GM21423 (cell line): ENCODE results near the gene ITGB2.
"Not testable (repeated sequence)": the region's sequence is repeated elsewhere in the genome, so short reads cannot be mapped to it uniquely, and the experiment has no call there.

Experiments
- ATAC-seq: cut with Tn5 transposase; IDR thresholded peaks from one replicate; pipeline ENCODE4 v1.9.1; 2021; ENCODE audit warnings: mild to moderate bottlenecking, moderate library complexity; ENCODE audit not compliant: unreplicated experiment

ITGB2 gene

DNA sequence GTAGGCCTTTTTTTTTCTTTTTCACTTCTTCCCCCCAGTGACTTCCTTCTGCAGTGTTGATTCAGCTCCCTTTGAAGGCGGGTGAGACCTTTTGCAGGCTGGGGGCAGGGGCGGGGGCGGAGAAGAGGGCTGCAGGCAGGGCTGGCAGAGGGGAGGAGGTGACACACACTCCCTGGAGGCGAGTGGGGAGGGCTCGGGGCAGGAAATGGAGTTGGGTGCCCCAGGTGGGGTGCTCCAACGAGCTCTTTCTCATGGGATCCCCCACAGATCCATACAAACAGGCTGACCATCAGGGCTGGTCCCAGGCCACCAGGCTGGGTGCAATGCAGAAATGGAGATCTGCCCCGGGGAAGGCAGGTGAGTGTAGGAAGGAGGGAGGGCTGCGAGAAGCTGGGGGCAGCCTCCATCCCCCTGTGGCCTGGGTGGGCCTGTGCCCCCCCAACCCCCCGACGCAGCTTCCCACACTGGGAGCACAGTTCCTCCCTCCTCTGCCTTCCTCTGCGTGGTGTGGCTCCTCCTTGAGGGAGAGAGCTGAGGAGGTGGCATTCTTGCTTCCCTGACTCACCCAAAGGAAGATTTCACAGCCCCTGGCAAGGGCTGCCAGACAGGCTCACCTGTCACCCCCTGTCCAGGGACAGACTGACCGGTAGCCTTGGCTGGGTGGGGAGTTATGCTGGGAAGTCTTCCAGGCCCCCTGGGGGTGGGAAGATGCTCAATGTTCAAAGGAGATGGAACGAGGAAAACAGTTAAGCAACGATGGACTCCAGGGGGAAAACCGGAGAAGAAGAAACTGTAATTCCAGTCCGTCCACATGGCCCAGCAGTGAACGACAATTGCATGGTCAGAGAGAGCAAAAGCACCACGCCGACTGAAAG, 7.1 kb upstream of the ITGB2 start:
- no peak for ATAC-seq

DNA sequence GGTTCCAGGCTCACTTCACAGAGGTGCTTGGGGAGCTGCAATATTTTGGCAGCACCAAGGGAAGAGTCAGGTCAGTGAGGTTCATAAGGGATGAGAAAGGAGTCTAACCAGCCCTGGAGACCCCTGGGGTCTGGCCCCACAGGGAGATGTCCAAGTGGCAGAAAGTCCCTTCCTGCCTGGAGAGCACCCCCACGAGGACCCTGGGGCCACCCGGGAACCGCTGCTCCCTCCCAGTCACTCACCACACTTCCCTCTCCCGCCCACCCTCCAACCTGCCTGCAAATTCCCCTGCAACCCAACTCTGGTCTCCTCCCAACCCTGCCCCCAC, 6.5 kb upstream of the ITGB2 start:
- ATAC-seq: no peak

DNA sequence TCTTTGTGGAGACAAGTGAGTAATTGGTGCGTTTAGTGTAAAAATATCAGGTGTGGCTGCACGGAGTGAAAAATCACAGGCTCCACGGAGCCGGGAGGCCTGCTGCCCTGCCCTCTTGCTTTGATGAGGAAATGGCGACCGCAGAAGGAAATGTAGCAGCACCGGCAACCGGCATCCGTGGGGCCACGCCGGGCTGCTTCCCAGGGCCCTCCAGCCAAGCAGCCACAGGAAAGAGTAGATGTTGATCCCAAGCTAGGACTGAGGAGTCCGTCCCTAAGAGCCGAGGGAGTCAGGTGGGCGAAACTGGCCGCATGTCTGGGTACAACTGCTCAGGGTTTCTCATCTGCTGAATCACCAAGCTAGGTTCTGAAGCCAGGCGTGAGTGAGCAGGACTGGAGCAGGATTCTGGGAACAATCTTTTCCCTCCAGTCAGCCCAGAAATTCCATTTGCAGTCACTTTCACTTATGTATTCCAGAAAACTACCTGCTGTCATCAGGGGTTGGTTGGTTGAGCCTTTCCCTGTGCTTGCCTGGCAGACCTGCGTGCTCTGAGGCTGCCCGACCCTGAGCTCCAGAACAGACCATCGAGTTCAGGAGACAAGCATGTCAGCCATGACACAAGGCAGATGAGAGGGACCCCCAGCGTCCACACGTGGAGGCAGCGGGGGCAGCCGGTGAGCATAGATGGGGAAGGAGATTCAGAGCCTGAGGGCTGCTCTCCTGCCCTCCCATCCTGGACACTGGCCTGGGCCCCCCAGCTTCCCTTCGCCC, 5.8 kb upstream of the ITGB2 start:
- no peak for ATAC-seq

DNA sequence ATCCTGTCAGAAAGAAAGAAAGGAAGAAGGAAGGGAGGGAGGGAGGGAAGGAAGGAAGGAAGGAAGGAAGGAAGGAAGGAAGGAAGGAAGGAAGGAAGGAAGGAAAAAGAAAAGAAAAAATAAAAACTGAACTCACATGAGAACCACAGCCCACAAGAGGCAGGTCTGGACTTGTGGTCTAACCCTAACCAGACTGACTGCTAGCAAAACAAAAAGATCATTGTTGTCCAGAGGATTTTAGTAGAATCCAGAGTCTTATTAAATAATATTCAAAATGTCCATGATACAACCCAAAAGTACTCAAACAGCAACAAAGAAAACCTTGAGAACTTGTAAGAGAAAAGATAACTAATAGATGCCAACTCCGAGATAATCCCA, 4.7 kb upstream of the ITGB2 start:
- ATAC-seq: no peak

DNA sequence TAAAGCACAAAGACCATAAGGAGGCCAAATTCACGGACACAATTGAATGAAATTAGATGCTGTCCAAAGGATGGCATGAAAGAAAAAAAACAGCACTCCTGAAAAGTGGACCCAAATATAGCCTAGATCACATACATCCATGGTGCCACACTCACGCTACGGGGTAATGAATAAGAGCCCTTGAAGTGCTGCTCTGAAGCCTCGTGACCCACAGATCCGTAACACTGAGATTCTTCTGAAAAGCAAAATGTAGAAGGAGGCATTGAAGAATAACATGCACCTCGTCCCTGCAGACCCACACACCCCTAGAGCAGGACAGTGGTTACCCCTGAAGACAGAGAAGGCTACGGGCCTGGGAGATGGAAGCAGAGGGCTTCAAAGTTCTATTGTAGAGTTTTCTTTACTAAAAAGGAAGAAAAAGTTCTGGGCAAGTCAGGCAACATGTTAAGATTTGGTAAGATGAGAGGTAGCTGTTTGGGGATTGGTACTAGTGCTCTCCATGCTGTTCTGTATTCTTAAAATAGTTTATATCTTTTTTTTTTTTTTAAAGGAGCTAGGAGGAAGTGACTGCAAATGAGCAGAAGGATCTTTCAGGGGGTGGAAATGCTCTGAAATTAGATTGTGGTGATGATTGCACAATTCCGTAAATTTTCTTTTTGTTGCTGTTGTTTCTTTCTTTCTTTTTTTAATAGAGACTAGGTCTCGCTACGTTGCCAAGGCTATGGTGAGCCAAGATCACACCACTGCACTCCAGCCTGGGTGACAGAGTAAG, 4.1 kb upstream of the ITGB2 start:
- no peak for ATAC-seq

DNA sequence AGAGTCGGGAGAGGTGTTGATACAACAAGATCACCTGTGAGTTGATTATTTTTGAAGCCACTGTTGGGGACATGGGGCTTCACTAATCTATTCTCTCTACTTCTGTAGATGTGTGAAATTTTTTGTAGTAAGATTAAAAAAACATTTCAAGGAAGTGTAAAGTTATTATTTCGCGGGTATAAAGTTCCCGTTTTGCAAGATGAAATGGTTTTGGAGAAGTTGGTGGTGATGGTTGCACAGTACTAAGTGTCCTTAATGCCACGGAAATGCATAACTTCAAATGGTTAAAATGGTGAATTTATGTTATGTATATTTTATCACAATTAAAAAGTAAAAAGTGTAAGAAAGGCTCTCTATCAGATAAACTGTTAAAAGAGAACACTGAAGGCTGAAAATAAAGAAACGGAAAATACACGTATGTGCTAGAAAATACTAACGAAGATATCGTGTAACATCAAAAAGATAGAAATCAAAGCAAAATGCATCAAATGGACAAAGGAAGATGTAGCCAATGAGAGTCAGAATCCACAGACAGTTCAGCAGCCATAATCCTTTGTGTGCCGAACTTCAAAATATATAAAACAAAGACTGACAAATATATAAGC, 2.9 kb upstream of the ITGB2 start:
- ATAC-seq: no peak

DNA sequence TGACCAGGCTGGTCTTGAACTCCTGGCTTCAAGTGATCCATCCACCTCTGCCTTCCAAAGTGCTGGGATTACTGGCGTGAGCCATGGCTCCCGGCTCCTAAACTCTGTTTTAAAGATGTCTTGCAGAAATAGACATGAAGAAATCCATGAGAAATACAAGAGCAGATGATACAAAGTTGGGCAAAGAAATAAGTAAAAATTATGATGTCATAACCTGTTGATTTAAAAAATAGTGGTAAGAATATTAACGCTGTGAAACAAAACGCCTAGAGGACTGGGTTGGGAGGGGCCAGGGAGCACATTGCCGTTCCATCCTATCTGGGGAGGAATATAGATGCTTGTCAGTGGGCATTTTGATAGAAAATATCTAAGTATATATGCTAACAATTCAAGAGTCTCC, 1.2 kb upstream of the ITGB2 start:
- no peak for ATAC-seq

DNA sequence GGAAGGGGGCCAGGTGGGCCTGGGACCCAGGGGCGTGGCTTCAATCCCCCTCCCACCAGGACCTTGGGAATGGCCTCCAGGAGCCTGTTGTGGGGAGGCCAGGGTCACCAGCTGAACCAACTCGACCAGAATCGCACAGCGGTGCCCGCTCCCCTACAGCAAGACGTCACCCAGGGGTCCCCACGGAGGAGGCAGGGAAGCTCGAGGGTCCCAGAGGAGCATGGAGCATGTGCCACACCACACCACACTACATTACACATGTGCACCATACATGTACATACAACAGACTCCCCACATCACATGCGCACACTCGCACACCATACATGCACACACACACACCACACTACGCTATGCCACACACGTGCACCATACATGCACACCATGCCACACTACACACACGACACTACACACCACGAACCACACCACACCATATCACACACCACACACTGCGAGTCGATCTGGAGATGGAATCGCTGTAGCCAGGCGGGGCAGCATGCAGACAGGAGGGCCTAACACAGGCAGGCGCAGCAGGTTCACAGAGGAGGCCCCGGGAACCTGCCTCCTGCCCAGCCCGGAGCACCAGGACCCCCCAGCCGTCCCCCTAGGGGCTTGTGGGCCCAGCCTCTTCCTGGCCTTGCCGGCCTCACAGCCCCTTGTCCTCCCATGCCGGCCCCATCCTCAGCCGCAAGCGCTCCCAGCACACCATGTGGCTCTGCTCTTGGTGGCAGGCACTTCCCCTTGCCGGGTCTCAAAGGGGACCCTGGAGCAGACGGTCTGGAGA, 596 bp downstream of the ITGB2 start:
- peak; percentile 7 for ATAC-seq

DNA sequence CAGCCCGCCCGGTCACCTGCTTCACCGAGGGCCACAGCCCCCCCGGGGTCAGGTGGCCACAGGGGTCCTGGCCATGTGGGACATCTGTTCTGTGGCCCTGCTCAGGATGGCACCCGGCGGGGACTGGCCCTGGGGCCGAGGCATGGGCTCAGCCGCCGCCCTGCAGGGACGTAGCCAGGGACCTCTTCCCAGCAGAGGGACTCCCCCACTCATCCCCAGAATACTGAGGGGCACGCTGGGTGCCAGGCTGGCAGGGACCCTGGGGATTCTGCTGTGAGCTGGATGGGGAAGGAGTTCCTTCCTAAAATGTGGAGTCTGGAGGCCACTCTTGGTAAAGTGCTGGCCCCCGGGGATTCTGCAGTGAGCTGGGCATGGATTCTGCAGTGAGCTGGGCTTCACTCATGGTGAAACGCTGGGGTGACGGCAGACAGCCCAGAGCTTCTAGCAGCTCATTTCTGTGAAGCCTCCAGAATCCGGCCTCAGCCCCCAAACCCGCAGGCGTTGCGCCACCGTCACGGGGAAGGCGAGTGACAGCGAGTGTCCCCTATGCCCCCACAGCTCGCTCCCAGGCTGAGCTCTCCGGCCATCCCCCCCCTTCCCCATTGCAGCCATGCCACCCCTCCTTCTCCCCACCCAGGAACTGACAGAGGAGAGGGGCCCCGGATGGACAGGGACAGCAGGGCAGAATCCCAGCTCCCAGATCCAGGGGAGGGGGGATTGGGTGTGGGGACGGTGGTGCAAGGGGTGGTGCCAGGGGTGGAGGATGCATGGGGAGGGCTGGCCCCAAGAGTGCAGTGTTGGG, 1.4 kb downstream of the ITGB2 start:
- ATAC-seq: no peak

DNA sequence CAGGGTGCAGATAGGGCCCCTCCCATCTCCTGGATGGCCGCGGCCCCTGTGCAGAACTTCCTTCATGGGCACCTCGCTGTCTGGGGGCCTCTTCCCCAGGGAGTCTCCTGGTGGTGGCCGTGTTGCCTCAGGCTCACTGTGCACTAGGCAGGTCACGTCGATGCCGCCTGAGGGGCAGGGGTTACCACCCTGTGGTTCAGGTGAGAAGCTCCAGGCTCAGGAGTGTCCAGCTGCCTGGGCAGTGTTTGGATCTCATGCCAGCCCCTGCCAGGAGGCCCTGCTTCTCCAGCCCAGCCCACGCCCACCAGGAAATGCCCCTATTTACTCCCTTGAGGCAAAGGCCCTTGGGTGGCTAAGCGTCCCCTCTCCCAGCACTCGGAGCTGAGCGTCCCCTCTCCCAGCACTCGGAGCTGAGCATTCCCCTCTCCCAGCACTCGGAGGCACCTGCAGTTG, 2.1 kb downstream of the ITGB2 start:
- ATAC-seq: no peak

DNA sequence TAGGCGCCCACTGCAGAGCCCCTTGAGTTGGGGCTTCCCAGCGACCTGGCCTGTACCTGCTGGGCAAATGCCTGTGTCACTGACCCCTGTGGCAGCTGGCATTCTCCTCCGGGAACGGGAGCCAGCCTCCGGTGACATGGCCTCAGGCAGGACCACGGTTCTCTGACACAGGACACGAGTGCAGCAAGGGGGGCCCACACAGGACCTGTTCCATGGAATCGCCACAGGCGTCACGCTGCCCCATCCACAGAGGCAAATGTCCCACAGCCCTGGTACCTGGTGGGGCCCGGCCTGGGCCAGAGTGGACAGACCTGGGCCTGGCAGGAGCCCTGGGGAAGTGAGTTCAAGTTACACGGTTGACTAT, 2.6 kb downstream of the ITGB2 start:
- no peak for ATAC-seq

DNA sequence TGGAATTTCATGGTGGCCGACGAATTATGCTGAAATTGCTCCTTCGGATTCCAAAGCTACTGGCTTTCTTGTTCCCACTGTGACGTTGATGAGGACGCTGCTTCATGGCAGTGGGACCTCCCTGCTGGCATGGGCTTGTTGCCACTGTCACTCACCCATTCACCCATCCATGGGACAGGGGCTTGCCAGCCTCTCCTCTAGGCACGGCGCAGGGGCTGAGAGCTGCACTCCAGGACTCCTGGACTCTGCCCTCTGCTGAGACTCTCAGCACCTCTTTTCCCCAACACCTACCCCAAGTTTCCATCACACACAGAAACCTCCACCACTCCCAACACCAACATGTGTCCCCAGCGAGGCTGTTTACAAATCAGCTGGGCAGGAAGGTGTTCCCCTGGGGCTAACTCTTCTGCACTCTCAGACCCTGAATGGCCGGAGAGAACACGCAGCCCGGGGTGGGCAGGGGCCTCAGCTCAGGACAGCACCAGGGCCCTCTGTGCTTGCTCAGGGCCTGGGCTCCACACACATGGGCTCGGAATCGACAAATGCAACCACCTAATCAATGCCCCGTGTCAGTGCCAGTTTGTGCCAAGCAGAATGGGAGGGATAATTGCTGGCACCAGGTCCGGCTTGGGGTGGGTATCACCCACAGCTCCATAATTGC, 3.1 kb downstream of the ITGB2 start:
- no peak for ATAC-seq

DNA sequence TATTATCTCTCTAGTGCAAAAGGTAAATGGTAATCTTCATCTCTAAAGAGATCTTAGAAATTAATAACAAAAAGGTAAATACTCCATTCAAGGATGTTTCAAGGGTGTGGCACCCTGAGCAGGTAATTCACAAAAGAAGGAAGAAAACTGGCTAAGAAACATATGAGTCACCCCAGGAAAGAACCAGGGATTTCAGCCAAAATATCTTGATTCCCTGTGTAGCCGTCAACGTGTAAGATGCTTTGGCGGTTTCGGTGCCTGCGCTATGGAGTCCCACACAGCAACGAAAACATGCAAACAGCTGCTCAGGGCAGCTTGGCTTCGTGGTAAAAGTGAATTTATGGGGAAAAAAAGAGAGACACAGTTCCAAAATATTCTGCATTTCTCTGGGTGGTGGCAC, 3.7 kb downstream of the ITGB2 start:
- no peak for ATAC-seq

DNA sequence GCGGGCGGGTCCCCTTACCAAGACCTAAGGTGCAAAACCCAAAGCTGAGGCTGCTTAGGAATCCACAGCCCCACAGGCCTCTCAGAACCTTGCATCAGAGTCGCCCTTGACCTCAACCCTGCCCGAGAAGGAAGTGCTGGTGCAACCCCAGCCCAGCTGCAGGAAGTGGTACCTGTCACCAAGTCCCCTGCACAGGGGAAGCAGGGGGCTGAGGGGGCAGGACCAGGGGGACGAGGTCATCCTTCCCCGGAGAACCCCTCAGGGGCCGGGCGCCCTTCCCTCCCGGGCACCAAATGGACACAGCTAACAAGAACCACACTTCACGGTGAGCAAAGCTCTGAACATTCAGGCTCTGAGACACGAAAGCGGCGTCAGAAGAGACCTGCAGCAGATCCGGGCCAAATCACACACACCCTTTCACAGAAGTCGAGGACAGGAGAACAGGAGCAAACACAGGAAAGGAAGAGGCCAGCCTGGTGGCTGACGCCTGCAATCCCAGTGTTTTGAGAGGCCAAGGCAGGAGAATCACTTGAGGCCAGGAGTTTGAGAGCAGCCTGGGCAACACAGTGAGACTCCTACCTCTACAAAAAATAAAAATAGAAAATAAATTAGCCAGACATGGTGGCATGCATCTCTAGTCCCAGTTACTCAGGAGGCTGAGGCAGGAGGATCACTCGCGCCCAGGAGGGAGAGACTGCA, 6.4 kb downstream of the ITGB2 start:
- peak; percentile 58 for ATAC-seq

DNA sequence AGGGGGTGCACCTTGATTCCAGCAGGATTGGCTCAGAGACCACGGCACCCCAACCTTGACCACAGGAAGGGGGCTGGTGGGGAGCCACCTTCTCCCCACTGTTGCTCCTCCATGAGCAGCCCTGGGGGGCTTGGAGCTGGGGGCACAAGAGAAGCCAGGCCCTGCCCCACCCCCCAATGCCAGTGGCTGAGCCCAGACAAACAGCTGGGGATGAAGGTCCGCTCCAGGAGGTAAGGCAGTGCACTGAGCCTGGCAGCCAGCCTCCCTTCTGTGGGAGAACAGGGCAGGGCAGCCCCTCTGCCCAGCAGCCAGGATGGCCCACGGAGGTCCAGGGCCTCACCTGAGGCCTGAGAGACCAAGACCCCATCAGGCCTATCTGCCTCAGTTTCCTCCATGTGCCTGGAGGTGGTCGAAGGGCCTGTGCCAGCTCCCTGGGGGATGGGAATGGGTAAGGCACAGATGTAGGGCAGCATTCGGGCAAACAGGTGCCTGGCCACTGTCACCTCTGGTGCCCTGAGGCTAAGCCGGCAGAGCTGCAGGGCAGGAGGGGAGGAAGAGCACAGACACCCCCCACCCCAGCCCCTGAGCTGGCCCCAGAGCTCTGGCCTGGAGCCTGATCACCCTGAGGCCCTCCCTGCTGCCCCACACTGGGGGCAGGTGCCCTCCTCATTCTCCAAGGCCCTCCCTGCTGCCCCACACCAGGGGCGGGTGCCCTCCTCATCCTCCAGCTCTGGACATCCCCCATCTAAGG, 7.1 kb downstream of the ITGB2 start:
- no peak for ATAC-seq

DNA sequence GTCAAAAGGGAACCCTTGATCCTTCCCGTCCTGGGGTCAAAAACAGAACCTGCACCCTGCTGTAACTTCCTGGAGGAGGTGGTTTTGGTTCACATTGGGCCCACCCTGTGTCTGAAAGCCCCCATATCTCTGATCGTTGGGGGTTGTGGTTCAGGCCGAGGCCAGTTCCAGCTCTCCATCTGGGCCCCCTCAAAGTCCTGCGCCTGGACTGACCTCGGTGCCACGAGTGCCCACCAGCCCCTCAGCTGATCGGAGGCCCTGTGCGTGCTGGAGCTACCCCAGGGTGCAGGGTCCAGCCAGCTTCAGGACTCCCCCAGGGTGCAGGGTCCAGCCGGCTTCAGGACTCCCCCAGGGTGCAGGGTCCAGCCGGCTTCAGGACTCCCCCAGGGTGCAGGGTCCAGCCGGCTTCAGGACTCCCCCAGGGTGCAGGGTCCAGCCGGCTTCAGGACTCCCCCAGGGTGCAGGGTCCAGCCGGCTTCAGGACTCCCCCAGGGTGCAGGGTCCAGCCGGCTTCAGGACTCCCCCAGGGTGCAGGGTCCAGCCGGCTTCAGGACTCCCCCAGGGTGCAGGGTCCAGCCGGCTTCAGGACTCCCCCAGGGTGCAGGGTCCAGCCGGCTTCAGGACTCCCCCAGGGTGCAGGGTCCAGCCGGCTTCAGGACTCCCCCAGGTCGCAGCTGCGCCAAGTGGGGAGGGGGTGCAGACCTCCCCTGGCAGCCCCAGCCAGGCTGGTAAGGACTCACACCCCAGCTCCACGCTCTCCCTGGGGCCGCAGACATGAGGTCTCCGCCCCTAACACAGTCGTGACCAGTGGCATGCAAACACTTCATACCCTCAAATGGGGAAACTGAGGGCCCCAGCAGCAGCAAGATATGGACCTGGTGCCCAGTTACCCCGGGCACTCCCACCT, 7.9 kb downstream of the ITGB2 start:
- not testable (repeated sequence) for ATAC-seq

DNA sequence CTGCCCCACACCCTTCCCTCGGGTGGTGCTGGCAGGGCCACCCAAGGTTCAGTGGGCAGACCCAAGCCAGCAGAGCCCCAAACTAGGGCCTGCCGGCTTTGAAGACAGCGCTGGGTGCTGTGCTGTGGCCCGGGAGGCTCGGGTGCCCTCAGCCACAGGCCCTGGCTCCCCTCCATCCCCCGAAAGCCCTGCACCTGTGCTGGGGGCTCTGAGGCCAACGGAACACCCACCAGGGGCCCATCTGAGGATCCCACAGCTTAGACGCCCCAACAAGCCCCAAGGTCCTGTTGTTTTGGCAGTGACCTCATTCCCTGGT, 8.6 kb downstream of the ITGB2 start:
- no peak for ATAC-seq
